HK-2 (cell line): Measurements from ENCODE around the gene CLMP.
A peak's percentile ranks its signal among the peaks of the same experiment; 100 is the strongest.
"Not testable (repeated sequence)": the region's sequence is repeated elsewhere in the genome, so short reads cannot be mapped to it uniquely, and the experiment has no call there.

Experiments used
- DNase-seq: peaks from one replicate; pipeline ENCODE4 v3.0.0-alpha.2; 2018; ENCODE audit not compliant: unreplicated experiment

The CLMP gene

GRCh38 chr11:123218451-123218850, 23.4 kb upstream of the CLMP start:
- peak; percentile 27 for DNase-seq

GRCh38 chr11:123217897-123218296, 22.8 kb upstream of the CLMP start:
- peak; percentile 33 for DNase-seq

DNA sequence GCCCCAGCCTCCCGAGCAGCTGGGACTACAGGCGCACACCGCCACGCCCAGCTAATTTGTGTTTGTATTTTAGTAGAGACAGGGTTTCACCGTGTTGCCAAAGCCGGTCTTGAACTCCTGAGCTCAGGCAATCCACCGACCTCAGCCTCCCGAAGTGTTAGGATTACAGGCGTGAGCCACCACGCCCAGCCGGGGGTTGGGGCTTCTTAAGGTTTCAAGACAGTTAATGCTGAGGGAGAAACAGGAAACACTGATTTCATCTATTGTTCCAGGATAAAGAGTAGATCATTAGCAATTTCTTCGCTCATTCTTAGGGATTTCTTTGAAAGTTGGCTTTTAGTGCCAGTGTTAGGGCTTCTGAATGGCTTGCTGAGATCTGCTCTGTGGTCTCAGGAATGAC, 21.2 kb upstream of the CLMP start:
- DNase-seq: no peak

- DNase-seq: no peak
These were observed 19.9 kb upstream of the CLMP start for GRCh38 chr11:123214940-123215339.

- DNase-seq: no peak
These were observed 19.3 kb upstream of the CLMP start for GRCh38 chr11:123214396-123214795.

DNA sequence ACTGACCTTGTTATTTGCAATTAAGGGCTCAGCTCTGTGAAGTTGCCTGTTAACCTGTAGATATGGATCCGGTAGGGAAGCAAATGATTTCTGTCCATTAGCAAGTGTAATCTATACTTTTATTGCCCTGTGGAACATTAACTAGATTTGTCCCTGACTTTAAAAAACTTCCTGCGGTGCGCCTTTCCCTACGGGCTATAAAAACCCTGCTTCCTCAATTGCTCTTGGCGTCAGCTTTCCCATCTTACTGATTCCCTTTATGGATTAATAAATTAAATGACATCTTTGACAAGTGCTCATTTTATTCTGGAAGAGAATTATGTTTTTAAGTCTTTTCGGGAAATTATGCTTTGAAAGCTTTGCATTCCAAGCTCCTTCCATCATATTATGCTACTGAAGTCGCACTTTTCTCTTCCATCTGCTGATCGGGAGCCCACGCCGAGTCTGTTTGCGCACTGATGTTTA, 18.3 kb upstream of the CLMP start:
- DNase-seq: no peak

- DNase-seq: no peak
These were observed 17.4 kb upstream of the CLMP start for GRCh38 chr11:123212406-123212805.

- no peak for DNase-seq
These were observed 16.9 kb upstream of the CLMP start for GRCh38 chr11:123211981-123212380.

GRCh38 chr11:123211149-123211852, 16.3 kb upstream of the CLMP start:
- no peak for DNase-seq

DNA sequence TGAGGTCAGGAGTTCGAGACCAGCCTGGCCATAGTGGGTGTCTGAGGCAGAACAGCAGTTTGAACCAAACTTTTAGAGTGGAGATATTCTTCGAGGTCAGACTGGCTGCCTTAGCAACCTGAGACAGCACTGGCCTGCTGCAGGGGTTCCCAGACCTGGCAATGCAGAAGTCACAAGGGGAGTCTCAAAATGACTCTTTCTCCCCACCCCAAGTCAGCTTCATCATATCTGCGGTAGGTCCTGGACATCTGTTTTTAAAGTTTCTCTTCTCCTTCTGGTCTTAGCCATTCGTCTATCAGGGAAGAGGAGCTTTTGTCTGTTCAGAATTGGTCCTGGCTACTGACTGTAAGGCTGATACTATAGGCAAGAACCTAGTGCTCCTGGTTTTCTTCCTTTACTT, 14.5 kb upstream of the CLMP start:
- DNase-seq: no peak

DNA sequence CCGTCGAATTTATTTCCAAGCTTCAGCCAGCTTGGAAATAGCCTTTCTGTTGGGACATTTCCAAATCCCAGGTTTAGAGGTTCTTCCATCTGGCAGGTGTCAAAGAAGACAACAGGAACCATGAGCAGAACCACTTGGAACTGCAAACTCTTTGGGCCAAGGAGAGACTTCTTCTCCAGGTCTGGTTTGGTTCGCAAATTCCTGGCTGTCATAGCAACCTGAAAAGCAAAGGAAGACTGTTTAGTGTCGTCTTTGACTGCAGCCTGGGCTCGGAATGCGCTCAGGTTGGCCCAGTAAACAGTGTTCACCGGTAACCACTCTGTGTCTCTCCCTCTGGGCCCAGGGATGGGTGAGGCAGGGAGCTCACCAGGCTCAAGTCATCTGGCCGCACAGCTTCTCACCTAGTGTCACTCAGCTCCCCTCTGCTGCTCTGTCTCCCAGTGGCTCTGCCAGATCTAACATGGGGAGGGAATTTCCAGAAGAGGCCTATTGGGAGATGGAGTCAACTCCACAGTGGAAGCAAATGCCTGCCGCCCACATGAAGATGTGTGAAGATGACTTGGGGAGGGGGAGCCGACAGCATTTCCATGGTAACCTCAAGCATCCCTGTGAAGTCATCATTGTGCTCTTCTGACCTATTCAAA, 11.9 kb upstream of the CLMP start:
- no peak for DNase-seq

DNA sequence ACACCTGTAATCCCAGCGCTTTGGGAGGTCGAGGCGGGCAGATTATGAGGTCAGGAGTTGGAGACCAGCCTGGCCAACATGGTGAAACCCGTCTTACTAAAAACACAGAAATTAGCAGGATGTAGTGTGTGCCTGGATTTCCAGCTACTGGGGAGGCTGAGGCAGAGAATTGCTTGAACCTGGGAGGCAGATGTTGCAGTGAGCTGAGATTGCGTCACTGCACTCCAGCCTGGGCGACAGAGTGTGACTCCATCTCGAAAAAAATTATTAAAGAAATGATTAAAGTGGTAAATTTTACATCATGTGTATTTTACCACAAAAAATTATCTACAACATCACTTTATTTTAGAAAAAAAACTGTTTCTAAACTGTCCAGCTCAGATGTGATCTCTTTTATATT, 11.0 kb upstream of the CLMP start:
- not testable (repeated sequence) for DNase-seq

DNA sequence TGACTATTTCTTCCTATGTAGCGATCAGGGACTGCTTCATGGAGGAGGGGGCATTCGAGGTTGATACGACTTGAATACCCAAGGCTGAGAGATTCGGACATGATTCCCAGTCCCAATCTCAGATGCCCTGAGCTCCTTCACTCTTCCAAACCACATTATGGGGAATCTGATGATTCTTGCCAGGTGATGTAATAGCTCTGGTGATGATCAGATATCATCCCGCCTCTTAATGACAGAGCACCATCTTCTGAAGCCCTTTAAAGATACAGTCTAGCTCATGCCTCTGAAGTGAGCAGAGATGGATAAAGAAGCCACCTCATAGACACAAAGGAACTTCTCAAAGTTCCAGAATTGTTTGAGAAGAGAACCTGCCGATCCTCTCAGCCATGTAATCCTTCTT, 8.9 kb upstream of the CLMP start:
- DNase-seq: no peak

GRCh38 chr11:123203471-123203870, 8.4 kb upstream of the CLMP start:
- DNase-seq: no peak

DNA sequence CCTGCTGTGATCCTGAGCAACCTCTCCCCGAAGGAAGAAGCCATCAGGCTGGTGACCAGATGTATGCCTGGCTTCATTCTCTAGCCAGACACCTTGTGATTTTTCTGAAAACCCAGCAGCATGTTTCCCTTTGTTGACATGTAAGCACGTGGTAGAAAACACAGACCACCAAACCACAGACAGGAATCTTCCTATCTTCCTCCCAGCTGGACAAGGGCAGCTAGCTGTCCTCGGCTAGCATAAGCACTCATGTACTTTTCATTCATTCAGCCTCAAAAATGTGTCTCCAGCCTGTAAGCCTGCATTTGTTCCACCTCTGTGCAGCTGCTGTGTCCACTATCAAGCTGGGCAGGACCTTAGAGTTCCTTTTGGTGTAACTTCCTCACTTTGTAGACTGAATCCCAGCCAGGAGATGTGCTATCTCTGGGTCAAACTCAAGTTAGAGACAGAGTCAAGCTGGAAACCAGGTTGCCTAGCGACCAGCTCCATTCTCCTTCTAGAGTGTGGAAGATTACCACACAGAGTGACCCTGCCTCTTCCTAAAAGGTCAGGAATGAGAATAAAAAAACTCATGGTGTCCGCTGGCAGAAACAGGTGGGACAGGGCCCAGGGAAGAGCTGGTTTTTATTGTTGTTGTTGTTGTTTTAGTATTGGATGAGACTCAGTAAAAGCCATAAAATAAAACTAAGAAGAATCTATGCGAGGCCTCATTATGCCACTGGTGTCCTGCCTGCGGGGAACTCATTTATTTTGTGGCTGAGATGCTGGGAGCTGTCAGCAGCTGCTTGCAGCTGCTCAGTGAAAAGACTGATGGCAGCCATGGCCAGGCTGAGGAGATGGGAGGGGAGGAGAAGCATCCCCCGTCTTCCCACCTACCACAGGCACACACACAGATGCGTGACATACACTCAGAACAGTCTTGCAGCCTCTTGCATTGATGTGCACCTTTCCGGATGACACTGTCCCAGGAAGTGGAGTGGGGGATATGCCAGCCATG, 7.4 kb upstream of the CLMP start:
- no peak for DNase-seq

- DNase-seq: no peak
These were observed 5.2 kb upstream of the CLMP start for GRCh38 chr11:123200264-123200663.

- DNase-seq: no peak
These were observed 2.7 kb upstream of the CLMP start for GRCh38 chr11:123197711-123198110.

GRCh38 chr11:123196060-123196714, 1.1 kb upstream of the CLMP start:
- no peak for DNase-seq

- DNase-seq: peak; percentile 58
These were observed 486 bp downstream of the CLMP start for GRCh38 chr11:123194337-123195187.

DNA sequence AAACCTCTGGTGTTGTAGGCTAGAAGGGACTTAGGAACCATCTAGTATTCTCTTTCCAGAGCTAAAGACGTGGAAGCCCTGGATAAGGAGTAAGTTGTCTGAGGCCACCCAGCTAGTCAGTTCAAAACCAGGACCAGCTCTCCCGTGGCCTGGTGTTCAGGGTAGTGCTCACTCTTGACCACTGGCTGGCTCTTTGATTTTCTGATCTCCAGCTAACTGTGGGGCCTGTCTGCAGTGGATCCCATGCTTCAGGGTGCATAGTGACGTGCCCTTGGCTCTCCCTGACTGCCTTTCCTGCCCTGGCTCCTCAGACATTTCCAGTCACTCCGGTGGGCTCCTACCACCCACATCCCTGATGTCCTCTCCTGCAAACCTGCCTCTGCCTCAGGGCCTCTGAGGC, 1.3 kb downstream of the CLMP start:
- no peak for DNase-seq

GRCh38 chr11:123191939-123192338, 3.1 kb downstream of the CLMP start:
- DNase-seq: no peak
